Rectal smooth muscle tissue (tissue), 1 donor: ENCODE measurements around the gene HYOU1.
A peak's percentile ranks its signal among the peaks of the same experiment; 100 is the strongest.

Experiments used
- H3K27ac ChIP-seq: one replicate; pipeline ENCODE4 v1.7.0; 2013; ENCODE audit warnings: low read depth, low read length, inconsistent platforms
- H3K27me3 ChIP-seq: one replicate; pipeline ENCODE4 v1.7.0; 2013; ENCODE audit warnings: low read length; ENCODE audit not compliant: control insufficient read depth, insufficient read depth
- H3K36me3 ChIP-seq: one replicate; pipeline ENCODE4 v1.7.0; 2013; ENCODE audit warnings: low read length; ENCODE audit not compliant: control insufficient read depth, insufficient read depth
- H3K4me1 ChIP-seq: one replicate; pipeline ENCODE4 v1.7.0; 2013; ENCODE audit warnings: low read length; ENCODE audit not compliant: control insufficient read depth, insufficient read depth
- H3K4me3 ChIP-seq: one replicate; pipeline ENCODE4 v1.7.0; 2013; ENCODE audit warnings: low read length
- H3K9ac ChIP-seq: one replicate; pipeline ENCODE4 v1.7.0; 2013; ENCODE audit warnings: low read length

HYOU1 gene

GRCh38 chr11:119000906-119001305 is 56.1 kb downstream of the HYOU1 start:
- Histone ChIP-seq H3K27me3 (no peaks in the 10 kb centered on the region), H3K36me3 (peaks cover 4% of the 10 kb centered on the region), H3K9ac (no peak overlapping the region), H3K27ac (no peak overlapping the region), H3K4me1 (peaks cover 9% of the 10 kb centered on the region), H3K4me3 (no peak overlapping the region)

GRCh38 chr11:118998822-118999221 is 58.2 kb downstream of the HYOU1 start:
- H3K36me3 ChIP-seq = peaks cover 4% of the 10 kb centered on the region
- H3K4me1 ChIP-seq = peaks cover 9% of the 10 kb centered on the region
- peak overlapping the region; percentile 86 for H3K27ac ChIP-seq
- no peaks in the 10 kb centered on the region for H3K27me3 ChIP-seq
- H3K9ac ChIP-seq = no peak overlapping the region
- peak overlapping the region; percentile 81 for H3K4me3 ChIP-seq

GRCh38 chr11:118998388-118998717 is 58.7 kb downstream of the HYOU1 start:
- Histone ChIP-seq H3K36me3 (peaks cover 4% of the 10 kb centered on the region), H3K27me3 (no peaks in the 10 kb centered on the region), H3K4me1 (peaks cover 9% of the 10 kb centered on the region), H3K9ac (peak overlapping the region; percentile 95), H3K4me3 (peak overlapping the region; percentile 81), H3K27ac (peak overlapping the region; percentile 86)

GRCh38 chr11:118997627-118998387 is 59.2 kb downstream of the HYOU1 start, which contains the start of gene CENATAC:
Gene CENATAC, plus strand, starts transcription at chr11:118998138. Its CDS starts 60 bp downstream, at chr11:118998198.
- H3K9ac ChIP-seq = peak within 1 kb of the TSS; percentile 95
- peaks cover 9% of the 10 kb centered on the region for H3K4me1 ChIP-seq
- peaks cover 4% of the 10 kb centered on the region for H3K36me3 ChIP-seq
- no peaks in the 10 kb centered on the region for H3K27me3 ChIP-seq
- peak within 1 kb of the TSS; percentile 81 for H3K4me3 ChIP-seq
- peak within 1 kb of the TSS; percentile 86 for H3K27ac ChIP-seq

- Histone ChIP-seq H3K27ac (peak overlapping the region; percentile 86), H3K9ac (peak overlapping the region; percentile 7), H3K36me3 (peaks cover 4% of the 10 kb centered on the region), H3K27me3 (no peaks in the 10 kb centered on the region), H3K4me1 (peaks cover 9% of the 10 kb centered on the region), H3K4me3 (peak overlapping the region; percentile 81)
Observed at GRCh38 chr11:118996926-118997626, 59.9 kb downstream of the HYOU1 start.
